GM18517 (cell line): ENCODE data around the gene NTSR2.
"Not testable (repeated sequence)": the region's sequence is repeated elsewhere in the genome, so short reads cannot be mapped to it uniquely, and the experiment has no call there.

Source experiments
- ATAC-seq: cut with Tn5 transposase; IDR thresholded peaks from one replicate; pipeline ENCODE4 v1.9.1; 2021; ENCODE audit warnings: mild to moderate bottlenecking, moderate library complexity; ENCODE audit not compliant: unreplicated experiment

Gene NTSR2

DNA sequence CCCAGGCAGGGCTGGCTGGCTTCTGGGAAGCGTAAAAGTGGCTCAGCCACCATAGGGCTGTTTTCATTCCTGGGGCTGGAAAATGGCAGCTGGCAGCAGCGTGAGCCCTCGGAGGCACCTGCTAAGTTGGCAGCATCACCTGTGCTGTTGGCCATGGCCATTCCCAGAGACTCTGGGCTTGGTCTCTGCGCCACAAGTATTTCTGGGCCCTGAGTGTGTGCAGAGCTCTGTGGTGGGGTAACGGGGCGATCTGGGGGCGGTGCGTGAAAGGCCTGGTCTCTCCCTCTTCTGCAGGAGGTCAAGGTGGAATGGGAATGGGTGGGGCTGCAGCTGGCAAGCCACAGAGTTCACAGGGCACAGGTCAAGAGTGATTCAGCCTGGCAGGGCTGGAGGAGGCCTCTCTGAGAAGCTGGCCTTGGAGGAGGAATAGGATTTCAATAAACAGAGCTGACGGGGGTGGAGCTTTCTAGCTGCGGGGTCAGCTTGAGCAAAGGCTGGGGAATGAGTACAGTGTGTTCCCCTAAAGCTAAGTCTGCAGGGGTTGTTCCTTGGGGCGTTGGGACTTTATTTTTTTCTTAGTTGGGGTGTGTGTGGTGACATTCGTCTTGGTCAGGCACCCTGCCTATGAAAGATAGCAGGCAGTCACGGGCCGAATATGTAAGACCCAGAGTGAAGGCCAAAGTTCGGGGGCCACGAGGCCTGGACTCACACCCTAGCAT lies 10.3 kb upstream of the NTSR2 start:
- ATAC-seq, result no peak

DNA sequence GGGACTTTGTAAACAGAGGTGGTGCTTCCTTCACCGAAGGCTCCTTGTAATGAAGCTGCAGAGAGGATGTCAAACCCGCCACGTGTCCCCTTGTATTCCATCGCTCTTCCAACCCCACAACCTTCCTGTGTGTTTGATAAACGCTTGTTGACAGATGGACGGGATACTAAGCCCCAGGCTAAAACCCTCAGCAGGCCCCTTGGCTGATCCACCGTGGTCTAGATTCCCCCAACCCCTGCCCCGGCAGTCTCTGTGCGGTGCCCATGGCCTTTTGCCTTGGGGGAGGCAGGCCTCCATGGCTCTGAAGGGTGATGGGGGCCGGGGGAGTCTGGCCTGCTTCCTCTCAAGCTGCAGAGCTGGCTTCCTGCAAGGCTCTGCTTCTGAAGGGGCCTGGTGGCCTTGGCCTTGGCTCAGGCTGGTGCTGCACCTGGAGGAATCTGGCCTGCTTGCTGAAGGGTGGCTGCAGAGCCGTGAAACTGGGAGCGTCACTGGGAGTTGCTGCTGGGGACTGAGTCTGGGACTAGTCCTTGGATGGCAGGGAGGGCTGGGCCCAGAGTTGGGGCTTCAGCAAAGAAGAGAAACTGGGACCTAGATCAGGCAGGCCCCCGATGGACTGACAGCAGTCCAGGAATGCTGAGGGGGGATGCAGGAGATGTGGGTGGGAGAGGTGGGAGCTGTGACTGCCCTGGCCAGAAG lies 9.6 kb upstream of the NTSR2 start:
- ATAC-seq, result no peak

DNA sequence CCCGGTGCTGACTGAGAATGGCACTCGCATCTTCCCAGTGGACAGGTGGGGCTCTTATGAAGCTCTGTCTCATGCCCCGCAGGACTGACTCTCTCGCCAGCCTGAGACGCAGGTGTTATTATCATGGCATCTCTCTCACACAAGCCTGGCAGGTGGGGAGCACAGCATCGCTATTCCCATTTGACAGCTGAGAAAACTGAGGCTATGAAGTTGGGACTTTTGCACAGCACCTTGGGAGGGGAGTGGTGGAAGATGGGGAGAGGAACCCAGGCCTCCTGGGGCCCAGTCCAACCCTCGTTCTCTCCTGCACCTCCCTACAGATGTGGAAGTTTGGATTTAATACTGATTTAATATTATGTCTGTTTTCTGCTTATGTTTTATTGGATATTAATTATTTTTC lies 9.0 kb upstream of the NTSR2 start:
- no peak for ATAC-seq

DNA sequence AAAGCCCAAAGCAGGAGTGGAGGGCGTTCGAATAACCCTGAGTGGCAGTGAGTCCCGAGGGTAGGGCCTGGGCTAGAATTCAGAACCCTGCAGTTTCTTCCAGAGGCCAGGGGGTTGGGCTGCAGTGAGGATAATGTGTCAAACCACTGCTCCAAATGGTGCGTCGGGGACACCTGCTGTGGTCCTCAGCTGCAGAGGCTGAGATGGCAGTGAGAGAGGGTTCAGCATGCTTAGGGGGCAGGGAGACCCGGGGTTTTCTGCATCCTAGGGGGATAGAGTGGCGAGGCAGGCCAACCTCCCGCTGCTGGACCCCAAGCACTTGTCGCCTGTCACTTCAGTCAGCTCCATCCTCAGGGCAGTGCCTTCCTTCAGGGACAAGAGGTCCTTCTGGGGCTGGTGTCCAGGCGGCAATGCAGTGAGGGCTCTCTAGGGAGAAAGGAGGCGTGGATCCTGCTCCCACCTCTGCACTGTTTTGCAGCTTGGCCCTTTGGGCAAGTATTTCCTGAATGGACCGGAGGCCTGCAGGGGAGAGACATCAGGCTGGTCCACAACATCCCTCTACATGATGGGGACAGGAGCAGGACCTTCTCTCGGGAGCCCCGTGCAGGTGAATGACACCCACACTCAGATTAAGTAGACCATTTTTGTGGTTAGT lies 8.4 kb upstream of the NTSR2 start:
- ATAC-seq, result no peak

DNA sequence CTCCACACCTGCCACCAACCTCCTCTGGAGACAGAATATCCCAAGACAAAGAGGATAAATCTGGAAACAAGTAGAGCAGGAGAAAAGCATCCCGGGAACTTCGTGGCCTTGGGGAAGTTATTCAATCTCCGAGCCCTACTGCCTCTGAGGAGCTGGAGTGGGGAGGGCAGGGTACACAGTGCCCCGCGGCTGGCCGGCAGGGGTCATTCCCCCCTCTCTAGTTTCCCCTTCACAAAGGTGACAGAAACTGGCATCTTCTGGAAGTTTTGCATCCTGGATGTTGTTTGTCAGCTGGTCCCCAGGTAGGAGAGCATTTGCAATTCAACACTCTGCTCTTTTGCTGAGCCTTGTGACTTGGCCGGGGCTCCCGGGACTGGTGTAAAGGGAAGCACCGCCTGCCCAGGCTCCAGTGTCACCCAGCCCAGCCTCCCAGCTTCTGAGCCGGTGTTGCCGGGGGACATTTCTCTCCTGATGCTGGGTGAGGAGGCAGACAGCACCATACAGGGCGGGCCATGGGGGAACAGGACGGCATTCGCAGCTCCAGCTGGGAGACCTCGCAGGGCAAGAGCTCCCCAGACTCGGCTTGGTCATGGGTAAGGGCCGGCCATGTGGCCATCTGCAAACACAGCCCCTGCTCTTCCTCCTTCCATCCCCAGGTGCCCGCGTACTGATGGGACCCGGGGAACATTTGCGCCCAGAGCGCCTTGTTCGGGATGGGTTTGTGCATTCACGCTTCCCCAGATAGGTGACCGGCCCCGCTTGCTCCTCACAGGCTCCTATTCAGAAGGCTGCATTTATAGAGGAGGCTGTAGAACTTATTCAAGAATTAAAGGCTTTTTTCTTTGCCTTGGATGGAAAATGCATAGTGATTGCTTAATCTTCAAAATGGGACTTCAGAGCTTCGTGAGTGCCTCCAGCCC lies 7.4 kb upstream of the NTSR2 start:
- ATAC-seq, result no peak

DNA sequence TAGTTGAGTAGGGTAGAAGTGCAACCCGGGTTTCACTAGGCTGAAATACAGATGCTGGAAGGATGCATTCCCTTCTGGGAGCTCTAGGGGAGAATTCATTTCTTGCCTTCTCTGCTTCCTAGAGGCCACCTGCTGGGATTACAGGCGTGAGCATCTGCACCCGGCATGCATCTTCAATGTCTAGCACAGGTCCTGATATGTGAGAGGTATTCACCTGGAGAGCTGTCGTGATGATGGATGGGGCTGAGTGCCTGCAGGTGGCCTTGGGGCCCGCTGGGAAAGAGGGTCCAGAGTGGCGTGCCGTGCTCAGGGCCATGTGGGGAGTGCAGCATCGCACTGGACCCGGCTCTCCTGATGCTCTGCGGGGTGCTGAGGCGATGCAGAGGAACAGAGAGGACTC lies 6.6 kb upstream of the NTSR2 start:
- no peak for ATAC-seq

DNA sequence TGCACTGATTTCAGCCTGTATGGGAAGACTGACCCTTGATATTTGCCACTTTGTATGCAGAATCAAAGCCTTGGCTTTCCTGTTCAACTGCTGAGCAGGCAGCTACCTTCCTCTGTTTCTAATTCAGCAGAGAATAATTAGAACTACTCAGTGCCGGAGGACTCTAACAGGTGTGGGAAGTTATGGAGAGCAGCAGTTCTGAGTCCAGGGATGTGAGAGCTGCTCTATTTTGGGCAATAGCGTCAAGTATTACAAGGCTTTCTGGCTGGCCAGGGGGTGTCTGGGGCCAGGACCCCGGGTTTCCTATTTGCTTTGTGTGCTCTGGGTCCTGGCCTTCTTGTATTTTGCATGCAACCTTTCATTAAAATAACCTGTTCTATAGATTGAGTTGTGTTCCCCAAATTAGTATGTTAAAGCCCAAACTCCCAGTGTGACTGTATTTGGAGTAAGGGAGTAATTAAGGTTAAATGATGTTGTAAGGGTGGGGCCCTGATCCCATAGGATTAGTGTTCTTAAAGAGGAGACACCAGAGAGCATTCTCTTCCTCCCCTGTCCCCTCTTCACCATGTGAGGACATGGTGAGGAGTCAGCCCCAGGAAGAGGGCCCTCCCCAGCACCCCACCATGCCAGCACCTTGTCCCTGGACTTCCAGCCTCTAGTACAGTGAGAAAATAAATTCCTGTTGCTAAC lies 5.6 kb upstream of the NTSR2 start:
- ATAC-seq, result no peak

DNA sequence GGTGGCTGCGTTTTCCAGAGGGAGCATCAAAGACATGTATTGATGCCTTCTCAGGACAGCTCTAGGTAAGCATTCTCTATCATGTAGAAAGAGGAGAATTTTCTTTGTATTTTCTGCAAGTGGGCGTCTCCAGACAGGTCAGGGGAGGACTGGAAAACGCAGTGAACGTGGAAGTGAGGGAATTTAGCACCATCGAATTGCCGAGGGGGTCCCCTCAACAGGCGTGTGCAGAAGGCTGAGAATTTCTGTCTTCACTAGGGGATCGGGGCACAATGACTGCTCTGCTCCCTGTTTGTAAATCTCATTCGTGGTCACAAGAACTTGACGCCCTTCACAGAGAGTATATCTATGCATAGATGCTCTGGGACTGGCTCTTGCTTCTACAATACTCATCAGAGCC lies 5.0 kb upstream of the NTSR2 start:
- ATAC-seq, result no peak

DNA sequence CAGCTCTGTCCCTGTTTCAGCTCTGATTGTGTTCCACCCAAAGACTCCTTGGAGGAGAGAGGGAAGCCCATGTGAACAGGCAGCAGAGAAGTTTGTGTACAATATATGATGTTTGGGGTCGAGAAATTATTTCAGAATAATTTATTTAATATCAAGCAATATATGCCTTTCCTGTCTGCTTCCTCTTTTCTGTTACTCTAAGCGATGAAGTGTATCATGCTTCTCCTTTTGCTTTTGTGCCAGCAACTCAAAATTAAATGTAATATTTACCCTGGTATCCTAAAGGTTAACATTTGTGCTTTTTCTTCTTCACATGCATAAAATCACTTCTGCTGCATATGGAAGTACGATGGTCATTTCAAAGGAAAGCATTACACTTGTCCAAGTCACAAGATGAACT lies 2.4 kb upstream of the NTSR2 start:
- no peak for ATAC-seq

DNA sequence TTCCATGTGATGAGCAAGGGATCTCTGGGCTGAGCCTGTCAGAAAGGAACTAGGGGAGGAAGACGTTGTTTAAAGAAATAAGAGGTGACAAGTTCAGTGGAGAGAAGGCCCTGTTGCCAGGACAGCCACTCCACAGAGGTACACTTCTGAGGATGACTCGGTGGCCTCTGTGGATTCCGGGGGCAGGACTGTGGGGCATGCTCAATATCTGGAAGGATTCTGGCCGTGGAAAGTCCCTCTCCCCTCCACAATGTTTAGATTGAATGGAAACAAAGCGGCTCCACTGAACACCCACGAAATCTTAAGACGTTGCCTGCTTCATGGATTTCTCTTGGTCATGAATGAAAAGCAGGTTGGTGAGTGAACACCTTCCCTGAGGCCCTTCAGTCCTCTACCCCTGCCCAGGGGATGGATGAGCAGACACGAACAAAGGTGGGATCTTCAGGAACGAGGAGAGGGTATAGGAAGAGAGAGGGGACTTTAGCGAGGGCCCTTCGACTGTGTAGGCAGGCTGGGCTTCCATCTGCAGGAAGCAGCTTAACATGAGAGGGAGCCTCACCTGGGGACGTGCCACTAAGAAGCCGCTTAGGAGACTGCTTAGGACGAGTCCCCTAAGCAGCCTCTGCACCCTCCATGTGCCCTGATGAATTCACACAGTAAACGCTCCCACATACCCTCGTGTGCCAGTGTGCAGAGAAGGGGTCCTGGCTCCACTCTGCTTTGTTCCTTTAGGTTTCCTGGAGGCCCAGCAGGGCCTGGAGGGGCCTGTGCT lies 1.9 kb downstream of the NTSR2 start:
- no peak for ATAC-seq

DNA sequence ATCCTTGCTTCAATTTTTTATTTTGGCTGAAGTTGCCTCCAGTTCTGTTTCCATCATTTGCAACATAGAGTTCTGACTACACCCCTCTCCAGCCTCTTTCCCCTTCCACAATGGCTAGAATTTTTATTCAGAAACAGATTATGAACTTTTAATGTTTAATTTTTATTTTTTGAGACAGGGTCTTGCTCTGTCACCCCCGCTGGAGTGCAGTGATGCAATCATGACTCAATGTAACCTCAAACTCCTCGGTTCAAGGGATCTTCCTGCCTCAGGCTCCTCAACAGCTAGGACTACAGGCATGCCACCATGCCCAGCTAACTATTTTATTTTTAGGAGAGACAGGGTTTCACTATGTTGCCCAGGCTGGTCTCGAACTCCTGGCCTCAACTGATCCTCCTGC lies 2.8 kb downstream of the NTSR2 start:
- ATAC-seq, result no peak

DNA sequence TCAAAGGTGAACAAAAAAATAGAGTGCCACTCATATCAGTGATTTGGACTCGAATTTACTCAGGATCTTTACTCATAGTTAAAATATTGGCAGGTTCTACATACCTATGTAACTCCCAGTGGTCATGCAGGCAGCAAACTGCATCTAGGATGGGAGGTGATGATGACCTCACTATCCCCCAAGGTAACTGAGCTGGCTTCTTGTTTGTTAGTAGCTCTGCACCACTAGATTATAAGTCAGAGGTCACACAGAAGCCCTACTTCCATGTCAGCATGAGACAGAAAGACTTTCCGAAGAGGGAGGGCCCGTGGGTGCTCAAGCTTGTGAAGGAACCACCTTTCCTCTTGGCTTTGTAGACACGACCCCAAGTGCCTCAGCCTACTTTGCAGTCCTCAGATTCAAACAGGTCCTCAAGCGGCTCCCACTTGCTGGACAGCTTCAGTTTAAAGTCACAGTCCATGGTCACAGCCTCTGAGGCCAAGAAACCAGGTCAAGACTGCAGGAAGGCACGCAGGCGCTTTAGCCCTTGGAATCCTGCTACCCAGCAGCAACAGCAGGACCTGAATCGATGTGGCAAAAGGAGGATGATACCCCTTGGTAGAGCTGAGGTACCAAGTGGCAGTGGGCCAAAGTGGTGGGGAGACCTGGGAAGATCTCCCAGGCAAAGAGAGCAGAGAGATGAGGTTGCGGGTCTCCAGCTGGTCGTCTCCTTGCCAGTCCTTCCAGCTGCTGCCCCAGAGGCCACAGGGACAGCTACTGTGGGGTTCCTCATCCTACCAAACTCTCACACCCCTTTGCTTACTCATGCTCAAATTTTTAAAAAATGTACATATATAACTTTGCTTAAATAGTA lies 4.3 kb downstream of the NTSR2 start:
- no peak for ATAC-seq

DNA sequence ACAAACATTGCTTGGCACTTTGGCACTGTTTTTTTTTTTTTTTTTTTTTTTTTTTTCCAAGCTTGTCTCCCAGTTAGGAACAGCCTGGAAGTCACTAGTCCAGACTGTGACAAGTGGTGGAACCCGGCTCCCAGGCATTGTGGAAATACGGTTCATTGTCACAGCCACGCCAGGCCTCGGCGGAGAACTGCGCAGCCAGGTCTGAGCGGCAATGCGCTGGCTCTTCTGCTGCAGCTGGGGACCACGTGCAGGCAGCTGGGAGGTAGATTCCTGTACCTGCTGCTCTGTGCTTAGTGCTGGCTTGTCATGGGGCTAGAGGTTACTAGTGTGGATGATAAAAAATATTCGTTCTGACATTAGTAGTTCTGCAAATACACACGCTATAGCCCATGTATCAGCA lies 5.0 kb downstream of the NTSR2 start:
- no peak for ATAC-seq

DNA sequence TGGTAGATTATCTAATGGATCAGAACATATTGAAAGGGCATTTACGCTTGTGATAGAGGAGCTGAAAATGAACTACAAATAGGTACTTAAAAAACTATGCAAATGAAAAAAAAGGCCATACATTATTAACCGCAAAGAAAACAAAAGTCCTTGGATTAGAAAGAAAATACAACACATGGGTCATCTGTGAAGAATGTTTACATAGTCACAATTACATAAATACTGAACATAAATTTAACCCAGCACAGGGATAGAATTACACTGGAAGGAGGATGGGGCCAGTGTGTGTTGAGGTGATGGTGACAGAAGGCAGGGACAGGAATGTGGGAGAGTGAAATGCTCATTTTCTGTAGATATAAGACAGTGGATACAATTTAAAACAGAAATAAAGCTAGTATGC lies 6.6 kb downstream of the NTSR2 start:
- no peak for ATAC-seq

DNA sequence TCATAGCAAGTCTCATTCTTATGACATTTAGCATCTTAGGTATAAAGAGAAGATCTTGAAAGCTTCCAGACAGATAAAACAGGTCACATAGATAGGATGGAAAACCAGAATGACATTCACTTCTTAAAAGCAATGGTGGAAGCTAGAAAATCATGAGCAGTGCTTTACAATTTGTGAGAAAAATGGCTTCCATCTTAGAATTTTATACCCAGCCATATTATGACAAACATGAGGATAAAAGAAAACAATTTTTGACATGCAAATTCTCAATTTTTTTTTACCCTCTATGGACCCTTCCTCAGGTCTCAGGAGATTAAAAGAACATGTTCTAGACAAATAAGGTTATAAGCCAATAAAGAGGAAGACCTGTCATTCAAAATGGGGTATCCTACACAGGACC lies 7.1 kb downstream of the NTSR2 start:
- ATAC-seq, result no peak

DNA sequence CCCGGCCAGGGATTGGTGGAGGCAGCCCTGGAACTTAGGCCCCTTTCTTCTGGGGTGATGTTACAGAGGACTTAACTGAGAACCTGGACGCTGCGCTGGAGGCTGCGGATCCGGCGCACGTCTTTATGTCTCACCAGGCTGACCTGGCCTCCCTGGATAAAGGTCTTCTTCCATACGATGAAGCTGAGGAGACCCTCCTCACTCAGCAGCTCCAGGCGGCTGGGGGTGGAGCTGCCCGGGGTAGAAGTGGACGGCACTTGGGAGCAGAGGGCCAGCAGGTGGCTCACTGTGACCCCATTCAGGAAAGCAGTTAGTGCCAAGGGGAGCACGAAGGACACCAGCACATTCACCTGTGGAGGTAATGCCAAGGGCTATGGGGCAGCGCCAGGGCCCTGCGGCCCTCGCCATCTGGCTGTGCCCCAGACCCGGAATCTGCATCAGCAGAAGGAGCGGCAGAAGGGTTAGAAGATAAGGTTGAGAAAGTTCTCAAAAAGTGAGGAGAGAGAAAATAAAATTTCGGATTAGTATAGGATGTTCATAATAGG lies 8.0 kb downstream of the NTSR2 start:
- no peak for ATAC-seq

DNA sequence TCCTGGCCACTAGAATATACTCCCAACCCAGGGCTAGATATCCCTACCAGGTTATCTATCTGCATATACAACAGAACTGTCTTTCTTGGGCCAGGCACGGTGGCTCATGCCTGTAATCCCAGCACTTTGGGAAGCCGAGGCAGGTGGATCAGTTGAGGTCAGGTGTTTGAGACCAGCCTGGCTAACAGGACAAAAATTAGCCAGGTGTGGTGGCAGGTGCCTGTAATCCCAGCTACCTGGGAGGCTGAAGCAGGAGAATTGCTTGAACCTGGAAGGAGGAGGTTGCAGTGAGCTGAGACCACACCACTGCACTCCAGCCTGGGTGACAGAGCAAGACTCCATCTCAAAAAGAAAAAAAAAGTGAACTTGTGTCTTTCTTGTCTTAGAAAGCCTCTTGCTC lies 9.6 kb downstream of the NTSR2 start:
- not testable (repeated sequence) for ATAC-seq

DNA sequence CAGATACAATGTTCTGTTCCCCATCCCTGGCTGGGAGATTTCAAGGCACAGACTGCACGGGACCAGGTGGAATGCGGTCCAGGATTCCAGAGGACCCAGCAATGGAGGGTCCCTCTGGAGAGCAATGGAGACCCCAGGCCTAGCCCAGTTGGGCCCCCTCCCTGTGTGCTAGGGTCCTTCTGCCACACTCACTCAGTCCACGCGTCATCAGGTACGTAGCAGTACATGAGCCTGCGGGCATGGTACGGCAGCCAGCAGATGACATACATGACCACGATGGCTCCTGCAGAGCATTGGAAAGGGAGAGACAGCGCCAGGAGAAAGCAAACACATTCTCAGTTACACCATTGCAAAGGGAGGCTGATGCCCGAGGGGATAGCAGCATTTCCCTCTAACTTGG lies 10.1 kb downstream of the NTSR2 start:
- no peak for ATAC-seq

DNA sequence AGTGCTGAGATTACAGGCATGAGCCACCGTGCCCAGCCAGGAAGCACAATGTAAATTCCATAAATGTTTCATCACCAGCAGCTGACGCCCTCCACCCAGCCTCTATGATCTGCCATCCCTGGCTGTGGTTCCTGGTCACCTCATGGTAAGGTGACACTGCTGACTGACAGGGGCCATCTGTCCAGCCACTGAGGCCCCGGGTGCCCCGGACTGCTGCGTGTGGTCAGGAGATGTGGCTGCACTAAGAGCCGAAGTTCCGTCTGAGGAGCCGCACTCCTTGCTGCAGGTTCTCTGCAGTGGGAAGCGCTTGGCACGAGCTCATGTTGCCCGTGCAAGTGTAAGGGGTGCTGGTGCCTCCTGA lies 10.9 kb downstream of the NTSR2 start:
- no peak for ATAC-seq
